Right ventricle myocardium superior (tissue), 1 donor: Measurements from ENCODE around the gene CSNK1A1L. TPM values are rescaled to one million over a fixed set of nuclear protein-coding genes. Genes with fewer than 3 reads are reported as not detected.

Experiments used
- ATAC-seq: fragments of 200-7000 bp; cut with Tn5 transposase; one replicate; pipeline ENCODE4 v1.9.1; 2020; ENCODE audit warnings: mild to moderate bottlenecking; ENCODE audit not compliant: poor library complexity
- DNase-seq: peaks from one replicate; pipeline ENCODE4 v3.0.0-alpha.2; 2020
- intact Hi-C: fragments of 100-400 bp; cut with DNase I; formaldehyde crosslinking; loops from one replicate; pipeline ENCODE4 v1.11.2; 2022
- long read RNA-seq: library from polyadenylated mRNA; unstranded; transcript quantifications from one replicate; pipeline ENCODE4 v2.0.0, GENCODE V29; 2021
- total RNA-seq: library from RNA; stranded (reverse); fragmentation: NEBNext Ultra II Directional; extraction: Animal tissue kit (Norgen Biotek cat#: 25700); gene quantifications from one replicate; pipeline ENCODE4 v1.2.1, GENCODE V29; 2021
- donor health status: DM: no; HTN: yes; CAD: no; lungs with severe emphysema.

Gene CSNK1A1L
- not detected for total RNA-seq
- long read RNA-seq = 0 reads

DNA sequence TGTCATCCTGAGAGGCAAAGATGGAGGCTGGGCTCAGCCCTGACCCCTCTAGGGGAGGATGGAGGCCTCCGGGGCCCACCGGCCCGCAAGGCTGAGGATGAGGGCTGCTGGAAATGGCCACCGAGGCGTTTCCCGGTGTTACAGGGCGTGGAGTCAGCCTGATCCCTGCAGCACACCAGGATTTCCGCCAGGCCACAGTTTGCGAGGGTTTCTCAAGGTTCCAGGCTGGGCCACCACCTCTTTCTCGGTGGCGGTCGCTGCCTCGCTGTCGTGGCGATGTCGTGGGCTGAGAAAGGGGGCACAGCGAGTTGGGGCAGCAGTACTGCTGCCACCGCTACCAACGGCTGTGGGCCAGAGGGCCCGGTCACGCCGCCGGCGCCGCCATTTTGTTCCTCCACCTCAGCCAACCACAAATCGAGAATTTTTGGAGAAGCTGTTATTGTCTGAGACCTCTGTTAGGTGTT is at the start of gene CSNK1A1L:
CSNK1A1L (minus strand) TSS at position 414 of the 464 bp plus-strand sequence; CDS start at position 6, 408 bp downstream.
- DNase-seq (no peak), ATAC-seq (no peak)
- intact Hi-C loops = no loop called here

DNA sequence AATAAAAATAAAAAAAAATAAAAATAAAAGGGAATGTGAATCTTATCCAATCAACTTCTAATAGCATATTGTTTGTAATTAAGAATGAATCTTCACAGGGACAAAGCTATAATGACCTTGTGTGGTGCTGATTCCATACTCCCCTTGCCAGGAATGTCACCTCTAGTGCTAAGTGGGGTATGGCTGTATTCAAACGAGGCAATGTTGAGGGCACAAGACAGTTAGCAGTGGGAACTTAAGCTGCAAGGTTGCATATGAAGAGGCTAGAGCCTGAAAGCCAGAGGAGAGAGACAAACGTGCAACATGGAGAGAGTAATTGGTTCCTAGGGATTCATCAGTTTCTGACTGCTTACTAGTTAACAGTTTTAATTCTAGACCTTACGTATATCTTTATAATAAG is 43.9 kb upstream of the CSNK1A1L start:
- intact Hi-C loops = no loop called here
- ATAC-seq = no peak

DNA sequence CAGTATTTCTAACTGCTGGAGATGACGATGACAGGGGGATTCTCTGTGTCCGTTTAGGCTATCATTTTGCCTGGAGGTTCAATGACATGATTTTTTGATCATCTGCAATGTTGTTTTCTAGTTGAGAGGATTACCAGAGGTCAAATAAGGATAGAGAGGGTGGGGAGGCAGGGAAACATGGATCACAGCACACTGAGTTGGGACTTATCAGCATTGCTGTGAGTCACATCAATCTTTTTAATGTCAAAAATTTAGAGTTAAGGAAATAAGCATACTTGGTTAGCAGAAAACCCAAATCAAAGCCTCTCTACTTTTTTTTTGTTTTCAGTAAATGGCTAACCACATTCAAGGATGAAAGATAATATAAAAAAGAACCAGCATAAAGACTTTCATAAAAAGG is 43.0 kb upstream of the CSNK1A1L start:
- DNase-seq = no peak
- intact Hi-C loops = no loop called here
- ATAC-seq = no peak

More for the DNA sequence above, 43.9 kb upstream of the CSNK1A1L start:
- no peak for DNase-seq

DNA sequence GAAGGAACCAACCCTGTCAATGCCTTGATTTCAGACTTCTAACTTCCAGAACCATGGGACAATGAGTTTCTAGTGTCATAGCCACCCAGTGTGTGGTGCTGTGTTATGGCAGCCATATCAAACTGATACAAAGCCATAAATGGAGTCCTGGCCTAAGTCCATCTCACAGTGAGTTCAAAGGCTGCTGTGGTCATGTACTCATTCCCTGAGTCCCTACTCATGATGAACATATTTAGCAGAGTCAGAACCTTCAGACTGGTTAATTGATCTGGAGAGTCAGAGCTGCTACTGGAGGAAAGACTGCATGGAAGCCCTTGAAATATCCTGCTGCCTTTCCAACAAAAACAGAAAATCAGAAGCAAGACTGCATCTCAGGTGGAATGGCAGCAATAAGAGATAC is 39.2 kb upstream of the CSNK1A1L start:
- DNase-seq (no peak), ATAC-seq (no peak)
- intact Hi-C loops = no loop called here

DNA sequence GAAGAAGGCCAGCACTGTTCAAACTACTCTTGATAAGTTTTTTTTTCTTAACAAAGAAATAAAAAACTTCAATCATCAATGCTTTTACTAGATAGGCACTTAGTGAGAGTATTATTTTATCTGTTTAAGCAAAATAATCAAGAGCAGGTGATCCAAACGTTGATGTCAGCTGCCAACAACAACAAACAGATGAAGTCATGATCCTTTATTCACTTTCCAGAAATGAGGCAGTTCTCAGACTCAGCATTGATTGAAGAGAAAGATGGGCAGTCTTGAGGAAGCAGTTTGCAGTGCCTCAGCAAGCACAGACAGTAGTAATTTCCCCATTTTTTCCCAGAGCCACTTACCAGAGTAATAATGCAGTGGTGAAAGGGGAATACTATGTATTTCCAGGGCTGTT is 38.4 kb upstream of the CSNK1A1L start:
- no peak for ATAC-seq
- intact Hi-C loops = no loop called here
- no peak for DNase-seq

DNA sequence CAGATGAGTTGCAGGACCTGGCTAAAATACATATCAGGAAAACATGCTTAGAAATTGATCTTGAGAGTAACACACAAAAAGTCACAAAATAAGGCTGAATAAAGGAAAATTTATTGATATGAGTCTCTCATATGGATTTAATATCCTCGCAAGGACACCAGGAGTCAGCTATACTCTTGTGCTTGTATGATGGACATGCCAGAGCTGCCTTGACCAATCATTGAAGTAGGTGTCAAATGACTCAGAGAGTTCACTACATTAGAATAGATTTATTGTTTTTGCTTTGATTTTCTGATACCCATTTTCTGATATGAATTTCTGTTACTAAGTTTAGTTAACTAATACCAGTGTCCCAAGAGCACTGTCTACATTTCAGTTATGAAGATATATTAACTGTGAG is 37.4 kb upstream of the CSNK1A1L start:
- intact Hi-C loops = no loop called here
- DNase-seq = no peak
- ATAC-seq = no peak

DNA sequence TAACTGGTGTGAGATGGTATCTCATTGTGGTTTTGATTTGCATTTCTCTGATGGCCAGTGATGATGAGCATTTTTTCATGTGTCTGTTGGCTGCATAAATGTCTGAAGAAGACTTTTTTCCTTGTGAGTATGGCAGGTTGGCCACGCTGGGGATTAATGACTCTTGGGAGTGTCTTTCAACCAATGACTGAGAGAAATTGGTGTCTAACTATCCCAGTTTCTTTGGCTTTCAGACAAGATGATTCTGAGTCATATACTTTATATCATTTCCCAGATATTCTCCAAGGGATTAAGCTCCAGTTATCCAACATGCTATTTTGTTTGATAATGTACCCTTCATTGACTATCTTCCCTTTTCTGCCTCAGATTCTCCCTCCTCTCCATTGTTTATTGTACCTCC is 35.5 kb upstream of the CSNK1A1L start:
- DNase-seq (no peak), ATAC-seq (no peak)
- intact Hi-C loops = no loop called here

DNA sequence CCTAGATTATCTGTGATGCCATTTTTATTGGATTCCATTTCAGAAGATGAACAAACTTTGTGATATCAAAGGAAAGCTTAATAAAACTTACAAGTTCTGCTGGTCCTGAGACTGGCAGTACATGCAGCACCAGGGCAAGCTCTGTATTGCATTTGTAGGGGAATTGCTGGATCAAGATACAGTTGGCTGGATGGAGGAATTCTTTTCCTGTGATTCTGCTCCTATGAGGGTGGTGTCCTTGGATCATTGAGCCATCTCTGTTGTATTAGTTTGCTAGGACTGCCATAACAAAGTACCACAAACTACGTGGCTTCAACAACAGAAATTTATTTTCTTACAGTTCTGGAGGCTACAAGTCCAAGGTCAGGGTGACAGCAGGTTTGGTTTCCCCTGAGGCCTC is 33.9 kb upstream of the CSNK1A1L start:
- ATAC-seq (no peak), DNase-seq (no peak)
- intact Hi-C loops = no loop called here

DNA sequence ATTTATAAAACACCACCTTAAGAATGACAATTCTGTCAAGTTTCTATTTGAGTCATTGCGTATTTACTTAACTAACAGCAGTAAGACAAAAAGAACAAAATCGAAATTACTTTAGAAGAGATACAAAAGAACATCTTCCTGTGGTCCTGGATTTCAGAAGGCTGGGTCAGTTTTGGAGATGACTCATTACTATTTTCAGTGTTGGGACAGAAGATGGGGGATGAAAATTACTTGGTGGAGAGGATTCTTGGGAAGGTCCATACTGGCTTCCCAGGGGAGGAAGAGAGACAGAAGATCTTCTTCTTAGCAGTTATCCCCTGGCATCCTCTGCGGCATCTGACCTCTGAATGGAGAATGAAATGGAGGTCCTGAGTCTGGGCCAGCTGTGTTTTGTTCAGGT is 33.5 kb upstream of the CSNK1A1L start:
- no peak for ATAC-seq
- intact Hi-C loops = no loop called here
- no peak for DNase-seq

DNA sequence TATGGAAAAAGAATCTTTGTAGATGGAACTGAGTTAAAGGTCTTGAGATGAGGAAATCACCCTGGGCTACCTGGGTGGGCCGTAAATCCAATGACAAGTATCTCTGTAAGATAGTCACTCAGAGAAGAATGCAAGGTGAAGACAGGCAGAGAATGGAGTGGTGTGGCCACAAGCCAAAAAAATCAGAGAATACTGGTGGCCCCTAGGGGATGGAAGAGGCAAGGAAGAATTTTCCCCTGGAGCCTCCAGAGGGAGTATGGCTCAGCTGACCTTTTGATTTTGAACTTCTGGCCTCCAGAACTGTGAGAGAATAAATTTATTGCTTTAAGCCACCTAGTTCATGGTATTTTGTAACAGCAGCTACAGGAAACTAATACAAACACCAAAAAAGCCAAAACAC is 32.7 kb upstream of the CSNK1A1L start:
- intact Hi-C loops = no loop called here
- no peak for DNase-seq
- ATAC-seq = no peak

DNA sequence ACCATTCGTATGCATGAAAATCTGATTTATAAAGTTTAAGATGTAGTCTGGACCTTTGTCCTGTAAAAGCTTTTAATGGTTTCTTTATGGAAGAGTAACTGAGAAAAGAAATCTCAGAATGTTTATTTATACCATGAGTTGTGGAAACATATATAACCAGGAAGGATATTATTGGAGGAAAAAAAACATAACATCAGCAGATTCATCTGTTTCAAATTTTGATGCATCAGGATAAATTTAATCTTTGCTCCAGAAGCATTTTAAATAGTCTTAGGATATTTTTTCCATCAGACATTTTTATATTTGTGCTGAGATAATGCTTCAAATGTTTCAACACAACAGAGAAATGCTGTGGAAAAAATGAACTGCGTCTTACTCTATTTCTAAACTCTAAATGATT is 31.2 kb upstream of the CSNK1A1L start:
- intact Hi-C loops = no loop called here
- no peak for ATAC-seq
- no peak for DNase-seq

DNA sequence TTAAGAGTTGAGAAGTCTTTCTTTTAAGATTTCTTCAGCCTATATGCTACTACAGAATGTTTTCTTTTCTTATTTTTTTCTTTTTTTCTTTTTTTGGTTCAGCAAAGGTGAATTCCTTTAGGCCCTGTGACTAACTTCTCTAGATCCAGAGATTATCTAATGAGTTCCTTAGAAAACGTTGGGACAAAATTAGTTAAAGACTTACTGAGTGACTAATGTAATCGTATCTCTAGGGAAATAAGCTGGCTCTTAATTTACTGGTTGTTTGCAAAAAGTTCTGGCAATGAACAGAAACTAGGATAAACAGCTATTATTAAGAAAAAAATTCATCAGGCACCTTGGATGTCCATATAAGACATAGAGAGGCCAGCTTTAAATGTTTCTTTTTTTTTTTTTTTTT is 30.7 kb upstream of the CSNK1A1L start:
- DNase-seq (no peak), ATAC-seq (peak; percentile 60)
- intact Hi-C loops = no loop called here

DNA sequence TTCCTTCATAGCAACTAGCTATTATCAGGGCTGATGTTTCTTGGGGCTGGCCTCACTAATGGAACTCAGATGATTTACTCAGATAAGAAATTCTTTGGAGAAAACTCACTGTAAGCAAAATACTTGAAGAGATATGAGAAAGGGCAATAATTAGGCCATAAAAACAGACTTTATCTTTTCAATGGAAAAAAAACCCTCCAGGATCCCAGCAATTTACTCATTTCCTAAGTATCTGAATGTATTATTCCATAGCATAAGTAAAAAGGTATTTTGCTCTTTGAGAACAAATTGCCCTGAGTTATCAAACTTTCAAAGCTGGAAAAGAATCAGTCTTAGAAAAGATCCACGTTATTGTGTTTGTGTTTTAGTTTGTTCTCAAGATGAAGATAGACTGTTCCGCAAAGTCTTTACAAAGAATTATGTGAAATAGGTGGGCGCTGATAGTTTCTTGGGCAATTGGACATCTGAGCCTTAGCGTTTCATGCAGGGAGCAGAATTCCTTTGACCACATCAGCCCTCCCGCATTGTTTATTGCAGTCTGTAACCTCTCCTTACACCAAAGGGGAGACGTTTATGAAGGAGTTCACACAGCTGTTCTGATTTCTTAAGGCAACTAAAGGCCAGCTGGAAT is 29.1 kb upstream of the CSNK1A1L start:
- intact Hi-C loops = no loop called here
- no peak for DNase-seq
- peak; percentile 74 for ATAC-seq

DNA sequence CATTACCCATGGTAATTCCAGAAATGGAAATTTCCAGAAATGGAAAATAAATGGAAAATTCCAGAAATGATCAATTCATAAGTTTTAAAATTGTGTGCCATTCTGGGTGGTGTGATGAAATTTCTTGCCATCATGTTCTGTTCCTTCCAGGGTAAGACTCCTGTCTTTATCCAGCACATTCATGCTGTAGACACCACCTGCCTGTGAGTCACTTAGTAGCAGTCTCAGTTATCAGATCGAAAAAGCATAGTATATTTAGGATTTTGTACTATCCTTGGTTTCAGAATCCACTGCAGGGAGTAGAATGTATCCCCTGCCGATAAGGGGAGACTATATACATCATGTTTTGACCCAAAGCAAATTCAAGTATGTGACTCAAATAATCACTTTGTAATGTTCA is 26.7 kb upstream of the CSNK1A1L start:
- intact Hi-C loops = no loop called here
- DNase-seq = no peak
- no peak for ATAC-seq

DNA sequence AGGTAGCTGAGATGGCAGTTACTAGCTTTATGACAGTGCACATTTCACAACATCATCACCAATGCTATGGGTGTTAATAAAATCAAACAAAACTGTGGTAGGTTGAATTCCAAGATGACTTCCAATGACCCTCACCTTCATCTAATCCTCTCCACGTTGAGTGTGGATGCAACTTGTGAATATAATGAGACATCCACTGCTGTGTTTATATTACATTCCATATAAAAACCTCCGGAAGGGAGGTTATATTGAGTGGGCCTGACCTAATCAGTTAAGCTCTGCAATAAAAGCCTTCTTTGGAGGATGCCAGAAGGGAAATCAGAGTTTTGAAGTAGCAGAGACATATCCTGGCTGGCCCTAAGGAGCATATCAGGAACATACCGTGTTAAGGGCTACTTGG is 25.6 kb upstream of the CSNK1A1L start:
- ATAC-seq (no peak), DNase-seq (no peak)
- intact Hi-C loops = no loop called here

DNA sequence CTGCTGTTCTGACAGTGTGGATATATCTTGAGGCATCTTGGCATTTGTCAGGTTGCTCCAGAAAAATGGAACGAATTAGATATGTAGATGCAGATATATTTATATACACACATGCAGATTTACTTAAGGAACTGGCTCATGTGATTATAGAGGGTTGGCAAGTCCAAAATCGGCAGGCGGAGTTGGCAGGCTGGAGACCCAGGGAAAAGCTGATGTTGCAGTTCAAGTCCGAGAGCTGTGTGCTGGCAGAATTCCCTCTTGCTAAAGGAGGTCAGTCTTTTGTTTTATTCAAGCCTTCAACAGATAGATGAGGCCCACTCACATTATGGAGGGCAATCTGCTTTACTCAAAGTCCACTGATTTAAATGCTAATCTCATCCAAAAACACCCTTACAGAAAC is 24.4 kb upstream of the CSNK1A1L start:
- intact Hi-C loops = no loop called here
- ATAC-seq (no peak), DNase-seq (no peak)

DNA sequence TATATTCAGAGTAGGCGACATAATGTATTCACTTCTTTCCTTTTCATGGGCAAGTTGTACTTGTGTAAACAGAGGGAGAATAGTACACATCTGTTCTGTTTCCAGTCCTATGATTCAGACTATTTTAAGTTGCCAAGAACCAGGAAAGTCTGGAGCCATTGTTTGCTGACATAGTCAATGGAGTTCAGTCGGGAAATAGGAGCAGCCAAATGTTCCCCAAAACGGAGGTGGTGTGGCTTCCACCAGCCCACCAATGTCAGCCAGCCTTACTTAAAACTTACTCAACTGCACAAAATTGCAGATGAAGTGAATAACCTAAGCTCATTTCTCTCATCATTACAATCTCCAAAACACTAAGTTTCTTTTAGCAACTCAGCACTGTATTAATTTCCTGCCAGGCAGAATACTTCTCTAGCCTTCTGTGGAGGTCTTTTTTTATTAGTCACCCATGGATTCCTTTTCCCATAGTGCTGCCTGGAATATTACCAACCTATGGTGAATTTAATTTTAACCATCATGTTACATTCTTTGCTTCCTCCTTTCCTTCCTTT is 22.3 kb upstream of the CSNK1A1L start:
- peak; percentile 90 for ATAC-seq
- no peak for DNase-seq
- intact Hi-C loops = no loop called here

DNA sequence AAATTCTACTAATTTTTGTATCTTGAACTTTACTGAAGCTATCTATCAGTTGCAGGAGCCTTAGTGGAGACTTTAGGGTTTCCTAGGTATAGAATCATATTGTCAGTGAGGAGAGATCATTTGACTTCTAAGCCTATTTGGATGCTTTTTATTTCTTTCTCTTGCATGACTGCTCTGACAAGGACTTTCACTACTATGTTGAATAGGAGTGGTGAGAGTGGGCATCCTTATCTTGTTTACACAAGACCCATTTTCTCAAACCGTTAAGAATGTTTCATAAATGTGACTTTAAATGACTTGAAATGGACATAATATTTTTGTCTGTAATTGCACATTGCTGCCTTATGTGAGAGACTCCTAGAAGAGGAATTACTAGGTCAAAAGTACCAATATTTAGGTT is 17.9 kb upstream of the CSNK1A1L start:
- DNase-seq = no peak
- intact Hi-C loops = no loop called here
- ATAC-seq = no peak

DNA sequence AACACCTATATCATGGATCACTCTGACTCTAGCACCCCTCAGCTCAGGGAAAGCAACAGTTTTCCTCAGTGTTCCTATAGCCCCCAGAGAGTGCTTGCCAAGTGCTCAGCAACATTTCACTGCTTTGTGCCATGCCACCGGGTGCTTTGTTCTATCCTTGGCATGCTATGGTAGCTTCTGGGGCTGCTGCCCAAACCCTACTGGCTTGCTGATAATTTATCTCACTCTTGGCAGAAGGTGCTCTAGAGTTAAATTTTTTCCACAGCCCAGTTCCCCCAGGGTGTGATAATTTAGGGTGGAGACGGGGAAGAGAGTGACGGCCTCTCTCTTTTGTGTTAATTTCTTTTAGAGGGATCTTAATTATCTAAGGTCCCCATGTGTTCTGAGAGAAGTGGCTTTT is 12.6 kb upstream of the CSNK1A1L start:
- intact Hi-C loops = no loop called here
- peak; percentile 97 for ATAC-seq
- peak; percentile 67 for DNase-seq

DNA sequence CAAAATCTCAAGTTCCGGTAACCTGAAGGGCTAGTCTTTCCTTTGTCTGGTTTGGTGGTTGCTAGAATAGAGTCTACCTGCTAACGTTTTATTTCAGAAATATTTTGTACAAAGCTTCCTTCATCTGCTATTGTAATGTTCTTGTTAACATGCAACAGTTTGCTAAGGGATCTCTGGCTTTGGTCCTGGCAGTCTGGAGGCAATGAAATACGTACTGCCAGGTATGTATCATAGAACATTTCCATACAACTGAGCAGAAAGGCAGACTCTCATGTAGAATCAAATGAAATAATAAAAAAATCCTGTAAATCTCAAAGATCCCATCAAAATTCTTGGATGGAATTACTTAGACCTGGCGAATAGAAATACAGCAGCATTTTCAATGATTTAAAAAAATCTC is 8.8 kb upstream of the CSNK1A1L start:
- intact Hi-C loops = no loop called here
- no peak for DNase-seq

DNA sequence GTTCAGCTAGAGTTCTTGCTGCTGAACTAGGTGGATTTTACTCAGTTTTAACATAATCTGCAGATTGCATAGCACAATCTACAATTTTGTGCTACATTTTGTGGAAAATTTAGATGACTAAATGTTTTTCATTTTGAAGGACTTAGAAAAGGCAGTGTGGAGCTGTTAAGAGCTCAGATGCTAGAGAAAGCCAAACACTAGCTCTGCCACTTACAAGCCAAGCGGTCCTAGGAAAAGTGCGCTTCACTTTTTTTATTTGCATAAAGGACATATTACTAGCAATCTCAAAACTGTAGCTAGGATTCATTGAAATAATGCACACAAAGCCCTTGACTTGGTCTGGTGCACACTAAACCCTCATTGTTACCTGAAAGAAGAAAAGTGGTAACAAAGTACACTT is 8.1 kb upstream of the CSNK1A1L start:
- DNase-seq (no peak), ATAC-seq (no peak)
- intact Hi-C loops = no loop called here

More for the DNA sequence above, 8.8 kb upstream of the CSNK1A1L start:
- ATAC-seq = no peak
